Spleen (tissue), 11 donors: Measurements from ENCODE around the gene PER3. TPM values are rescaled to one million over a fixed set of nuclear protein-coding genes. Genes with fewer than 3 reads are reported as not detected.

Source experiments
- DNase-seq: peaks from one replicate; pipeline ENCODE4 v3.0.0-alpha.2; 2020
- H3K27ac ChIP-seq, 8 donors: fragments of 200-600 bp; sonication (generic) in 7 of 8; 1 replicate in 4 of 8; 2 replicates in 4 of 8; pipeline versions ENCODE4 v1.5.0 to v1.8.0; 2016 to 2021; ENCODE audit warnings: inconsistent platforms in 4 of 8, mild to moderate bottlenecking in 4 of 8, moderate library complexity in 1 of 8
- H3K27me3 ChIP-seq, 7 donors: fragments of 200-600 bp; sonication (generic) in 6 of 7; replicated peaks in 1 of 7; 1 replicate in 4 of 7; 2 replicates in 3 of 7; pipeline versions ENCODE4 v1.5.0 to v1.8.0; 2016 to 2021; ENCODE audit warnings: inconsistent platforms in 3 of 7, mild to moderate bottlenecking in 1 of 7
- H3K36me3 ChIP-seq, 6 donors: fragments of 200-600 bp; sonication (generic) in 5 of 6; 1 replicate in 4 of 6; 2 replicates in 2 of 6; pipeline versions ENCODE4 v1.5.0 to v1.8.0; 2016 to 2021; ENCODE audit warnings: inconsistent platforms in 2 of 6
- H3K4me1 ChIP-seq, 6 donors: fragments of 200-600 bp; sonication (generic) in 5 of 6; 1 replicate in 3 of 6; 2 replicates in 3 of 6; pipeline versions ENCODE4 v1.5.0 to v1.8.0; 2016 to 2021; ENCODE audit warnings: inconsistent platforms in 3 of 6
- H3K4me3 ChIP-seq, 8 donors: fragments of 200-600 bp; sonication (generic) in 7 of 8; 1 replicate in 4 of 8; 2 replicates in 4 of 8; pipeline versions ENCODE4 v1.5.0 to v1.8.0; 2016 to 2021; ENCODE audit warnings: inconsistent platforms in 4 of 8, mild to moderate bottlenecking in 4 of 8, moderate library complexity in 2 of 8
- H3K9me3 ChIP-seq, 8 donors: fragments of 200-600 bp; sonication (generic) in 7 of 8; 1 replicate in 4 of 8; 2 replicates in 4 of 8; pipeline versions ENCODE4 v1.5.0 to v1.8.0; 2016 to 2021; ENCODE audit warnings: inconsistent platforms in 4 of 8
- POLR2A ChIP-seq, 3 donors: fragments of 450-650 bp; IDR thresholded peaks; one replicate each; pipeline ENCODE4 v1.5.1; 2017; ENCODE audit warnings: antibody characterized with exemption in 3 of 3, mild to moderate bottlenecking in 1 of 3
- POLR2AphosphoS5 ChIP-seq, 3 donors: sonication (generic); formaldehyde crosslinking; IDR thresholded peaks; one replicate each; pipeline ENCODE4 v1.5.1; 2017; ENCODE audit warnings: antibody characterized with exemption in 3 of 3
- WGBS, 5 donors: extraction: QIAGEN DNeasy Blood & Tissue Kit in 3 of 5; methylation state at CpG; one replicate each; pipeline versions ENCODE4 v1.1.5 to v1.1.7; 2013 to 2018; 5-methylcytosine and 5-hydroxymethylcytosine counted together
- intact Hi-C: fragments of 100-400 bp; cut with DNase I; formaldehyde crosslinking; loops from one replicate; pipeline ENCODE4 v1.15.0; 2023; ENCODE audit warnings: low total_unique reads
- polyA plus RNA-seq, 3 donors: library from polyadenylated mRNA; stranded (reverse); fragments of 200-250 nt; gene quantifications; one replicate each; pipeline ENCODE4 v1.2.1, GENCODE V29; 2013
- total RNA-seq, 7 donors: library from RNA; depleted of rRNA in 3 of 7; stranded (reverse); fragments of >200 nt in 3 of 7; fragmentation: NEBNext Ultra II Directional in 4 of 7; extraction: Animal tissue kit (Norgen Biotek cat#: 25700) in 4 of 7; gene quantifications; one replicate each; pipeline versions ENCODE4 v1.1.0 to v1.2.1, GENCODE V29; 2016 to 2021
- TF ChIP-seq, protein P1 (sequence below), 11 experiments: fragments of 200-600 bp in 7 of 11; fragments of 450-650 bp in 4 of 11; sonication (generic) in 4 of 11; IDR thresholded peaks in 8 of 11; conservative IDR thresholded peaks in 3 of 11; 1 replicate in 7 of 11; 2 replicates in 4 of 11; pipeline versions ENCODE4 v1.4.0 to v1.8.0; 2016 to 2021; ENCODE audit warnings: antibody characterized with exemption in 11 of 11, inconsistent platforms in 4 of 11, mild to moderate bottlenecking in 1 of 11
- donor health status: healthy with polysubstance abuse.
- donor health status: DM: no; HTN: no; CAD: no; lungs with moderate emphysema.
- donor health status: DM: no; HTN: no; CAD: no.
- donor health status: Bipolar disorder and iron deficiency.
- donor health status: healthy.
- donor health status: DM: no; HTN: no; CAD: no.
- donor health status: DM: yes; HTN: yes; CAD: no.

PER3 gene
- total and polyA plus RNA-seq, 10 donors, result 1.7 to 17.5 (median 9.2) TPM

DNA sequence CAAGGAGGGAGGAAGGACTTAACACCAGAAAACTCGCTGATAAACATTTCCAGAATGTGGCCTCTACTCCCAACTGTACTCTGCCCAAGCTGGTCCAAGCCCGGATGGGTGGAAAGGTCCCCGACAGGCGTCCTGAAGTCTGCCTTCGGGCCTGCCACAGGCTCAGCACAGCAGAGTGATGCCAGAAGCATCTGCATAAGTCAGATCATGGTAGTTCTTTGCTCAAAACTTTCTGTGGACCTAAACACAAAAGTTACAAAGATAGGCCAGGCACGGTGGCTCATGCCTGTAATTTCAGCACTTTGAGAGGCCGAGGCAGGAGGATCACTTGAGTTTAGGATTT lies 69.6 kb downstream of the PER3 start:
- intact Hi-C loops, result no loop called here
- H3K36me3 ChIP-seq, result no peaks in the 10 kb centered on the region
- H3K4me3 ChIP-seq, result no peak overlapping the region
- no peak for DNase-seq
- no peak overlapping the region for H3K27ac ChIP-seq
- 83 to 89% (median 86%) methylated on average over 7 of the region's 7 CpGs for WGBS, 5 donors
- TF ChIP-seq POLR2A (IDR thresholded peaks at IDR 0.05), result no peak
- TF ChIP-seq POLR2AphosphoS5 (IDR thresholded peaks at IDR 0.05), result no peak
- TF ChIP-seq, protein P1, sequence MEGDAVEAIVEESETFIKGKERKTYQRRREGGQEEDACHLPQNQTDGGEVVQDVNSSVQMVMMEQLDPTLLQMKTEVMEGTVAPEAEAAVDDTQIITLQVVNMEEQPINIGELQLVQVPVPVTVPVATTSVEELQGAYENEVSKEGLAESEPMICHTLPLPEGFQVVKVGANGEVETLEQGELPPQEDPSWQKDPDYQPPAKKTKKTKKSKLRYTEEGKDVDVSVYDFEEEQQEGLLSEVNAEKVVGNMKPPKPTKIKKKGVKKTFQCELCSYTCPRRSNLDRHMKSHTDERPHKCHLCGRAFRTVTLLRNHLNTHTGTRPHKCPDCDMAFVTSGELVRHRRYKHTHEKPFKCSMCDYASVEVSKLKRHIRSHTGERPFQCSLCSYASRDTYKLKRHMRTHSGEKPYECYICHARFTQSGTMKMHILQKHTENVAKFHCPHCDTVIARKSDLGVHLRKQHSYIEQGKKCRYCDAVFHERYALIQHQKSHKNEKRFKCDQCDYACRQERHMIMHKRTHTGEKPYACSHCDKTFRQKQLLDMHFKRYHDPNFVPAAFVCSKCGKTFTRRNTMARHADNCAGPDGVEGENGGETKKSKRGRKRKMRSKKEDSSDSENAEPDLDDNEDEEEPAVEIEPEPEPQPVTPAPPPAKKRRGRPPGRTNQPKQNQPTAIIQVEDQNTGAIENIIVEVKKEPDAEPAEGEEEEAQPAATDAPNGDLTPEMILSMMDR (IDR thresholded peaks at IDR 0.05 in 8 of 11, conservative IDR thresholded peaks at IDR 0.05 in 3 of 11), result no peak
- no peaks in the 10 kb centered on the region for H3K27me3 ChIP-seq
- H3K9me3 ChIP-seq, result no peaks in the 10 kb centered on the region
- H3K4me1 ChIP-seq, result peaks cover 0 to 8% (median 0%) of the 10 kb centered on the region in 6 donors

- Histone ChIP-seq H3K27me3 (no peaks in the 10 kb centered on the region), H3K9me3 (no peaks in the 10 kb centered on the region), H3K4me3 (no peak overlapping the region), H3K27ac (no peak overlapping the region), H3K4me1 (peaks cover 0 to 8% (median 0%) of the 10 kb centered on the region in 6 donors), H3K36me3 (no peaks in the 10 kb centered on the region)
- DNase-seq, result no peak
- intact Hi-C loops, result no loop called here
- no peak for TF ChIP-seq POLR2AphosphoS5 (IDR thresholded peaks at IDR 0.05)
- TF ChIP-seq, protein P1 (IDR thresholded peaks at IDR 0.05 in 8 of 11, conservative IDR thresholded peaks at IDR 0.05 in 3 of 11), result peak in 1 of 11 experiments; percentile 12
- TF ChIP-seq POLR2A (IDR thresholded peaks at IDR 0.05), result no peak
- WGBS, 5 donors, result 56 to 73% (median 56%) methylated on average over 12 to 15 of the region's 15 CpGs
Measured at GRCh38 chr1:7856345-7856744, 72.3 kb downstream of the PER3 start.

DNA sequence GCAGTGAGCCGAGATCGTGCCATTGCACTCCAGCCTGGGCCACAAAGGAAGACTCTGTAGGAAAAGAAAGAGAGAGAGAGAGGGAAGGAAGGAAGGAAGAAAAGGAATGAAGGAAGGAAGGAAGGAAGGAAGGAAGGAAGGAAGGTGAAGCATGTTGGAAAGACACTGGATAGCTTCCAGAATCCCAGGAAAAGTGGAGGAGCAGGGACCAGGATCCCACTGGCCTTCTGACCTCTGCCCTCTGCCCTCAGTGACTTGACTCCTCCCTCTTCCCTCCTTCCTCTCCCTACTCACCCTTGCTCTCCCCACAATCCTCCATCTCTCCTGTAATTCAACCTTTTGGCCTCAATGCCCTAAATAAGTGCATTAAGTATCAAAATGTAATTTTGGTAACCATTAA lies 72.9 kb downstream of the PER3 start:
- Histone ChIP-seq H3K4me3 (no peak overlapping the region), H3K9me3 (no peaks in the 10 kb centered on the region), H3K27me3 (no peaks in the 10 kb centered on the region), H3K27ac (no peak overlapping the region), H3K4me1 (peaks cover 0 to 8% (median 0%) of the 10 kb centered on the region in 6 donors), H3K36me3 (no peaks in the 10 kb centered on the region)
- TF ChIP-seq, protein P1 (IDR thresholded peaks at IDR 0.05 in 8 of 11, conservative IDR thresholded peaks at IDR 0.05 in 3 of 11), result no peak
- TF ChIP-seq POLR2A (IDR thresholded peaks at IDR 0.05) (no peak), POLR2AphosphoS5 (IDR thresholded peaks at IDR 0.05) (no peak)
- intact Hi-C loops, result no loop called here
- WGBS, 5 donors, result 53 to 73% (median 69%) methylated on average over 2 of the region's 2 CpGs
- no peak for DNase-seq

DNA sequence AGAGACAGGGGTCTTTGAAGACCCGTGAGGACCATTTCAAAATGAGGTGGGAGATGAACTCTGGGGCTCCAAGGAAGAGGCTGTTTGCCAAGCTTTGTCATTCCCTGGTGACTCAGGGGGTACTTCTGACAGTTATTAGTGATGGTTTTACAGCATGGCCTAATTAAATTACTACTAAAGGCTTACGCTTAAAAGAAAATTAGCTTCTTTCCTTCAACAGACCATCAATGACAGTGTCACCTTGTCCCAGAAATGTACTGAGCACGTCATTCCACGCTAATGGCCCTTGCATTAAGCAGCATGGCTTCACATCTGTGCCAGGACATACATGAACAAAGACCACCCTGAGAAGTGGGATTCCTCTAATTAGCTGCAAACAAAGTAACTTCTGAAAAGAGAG lies 73.9 kb downstream of the PER3 start:
- TF ChIP-seq POLR2A (IDR thresholded peaks at IDR 0.05) (no peak), POLR2AphosphoS5 (IDR thresholded peaks at IDR 0.05) (no peak)
- TF ChIP-seq, protein P1 (IDR thresholded peaks at IDR 0.05 in 8 of 11, conservative IDR thresholded peaks at IDR 0.05 in 3 of 11), result no peak

More for the DNA sequence above, 73.9 kb downstream of the PER3 start:
- H3K4me1 ChIP-seq, result peaks cover 0 to 8% (median 0%) of the 10 kb centered on the region in 6 donors
- H3K36me3 ChIP-seq, result no peaks in the 10 kb centered on the region
- no peaks in the 10 kb centered on the region for H3K27me3 ChIP-seq
- DNase-seq, result no peak
- WGBS, 5 donors, result 79 to 93% (median 89%) methylated on average over 4 of the region's 4 CpGs
- intact Hi-C loops, result no loop called here
- no peak overlapping the region for H3K4me3 ChIP-seq
- H3K9me3 ChIP-seq, result no peaks in the 10 kb centered on the region
- H3K27ac ChIP-seq, result no peak overlapping the region
